Skin of body (tissue), 2 donors: ENCODE data around the gene SUPT5H. TPM values are rescaled to one million over a fixed set of nuclear protein-coding genes. Genes with fewer than 3 reads are reported as not detected.

Source experiments
- DNase-seq: peaks from one replicate; lab custom pipeline; 2025; lab: John Stamatoyannopoulos, UW
- total RNA-seq: library from RNA; depleted of rRNA; stranded (reverse); fragments of >200 nt; gene quantifications from one replicate; pipeline ENCODE4 v1.2.3, GENCODE V29; 2014

The SUPT5H gene
- total RNA-seq, 1 donor from 2014 or later: 32.9 TPM

GRCh38 chr19:39409208-39410016, 36.0 kb upstream of the SUPT5H start:
- peak; percentile 86 for DNase-seq

- peak; percentile 78 for DNase-seq
These were observed 35.2 kb upstream of the SUPT5H start for GRCh38 chr19:39410017-39410830.

GRCh38 chr19:39410831-39411080, 34.6 kb upstream of the SUPT5H start:
- DNase-seq: no peak

- peak; percentile 66 for DNase-seq
These were observed 34.1 kb upstream of the SUPT5H start for GRCh38 chr19:39411081-39411831.

- peak; percentile 97 for DNase-seq
These were observed 33.6 kb upstream of the SUPT5H start for GRCh38 chr19:39411832-39412099.

- peak; percentile 100 for DNase-seq
These were observed 33.1 kb upstream of the SUPT5H start, which contains the start of gene PLEKHG2 for GRCh38 chr19:39412100-39412866. Gene PLEKHG2 (plus strand): TSS chr19:39412669. CDS start chr19:39414087, 1,418 bp downstream.

GRCh38 chr19:39412867-39413271, 32.5 kb upstream of the SUPT5H start:
- no peak for DNase-seq

- DNase-seq: peak; percentile 87
These were observed 32.0 kb upstream of the SUPT5H start for GRCh38 chr19:39413272-39413910.

GRCh38 chr19:39413911-39414608, 31.3 kb upstream of the SUPT5H start:
- no peak for DNase-seq

GRCh38 chr19:39415111-39416046, 30.0 kb upstream of the SUPT5H start:
- DNase-seq: no peak

GRCh38 chr19:39416152-39417120, 28.9 kb upstream of the SUPT5H start:
- no peak for DNase-seq

- no peak for DNase-seq
These were observed 27.8 kb upstream of the SUPT5H start for GRCh38 chr19:39417463-39418181.

GRCh38 chr19:39419003-39419402, 26.4 kb upstream of the SUPT5H start:
- DNase-seq: no peak

- no peak for DNase-seq
These were observed 24.6 kb upstream of the SUPT5H start for GRCh38 chr19:39420769-39421168.

GRCh38 chr19:39422020-39422419, 23.4 kb upstream of the SUPT5H start:
- no peak for DNase-seq

- DNase-seq: no peak
These were observed 21.9 kb upstream of the SUPT5H start for GRCh38 chr19:39423258-39424086.
